OCI-LY1 (cell line): Measurements from ENCODE around the gene ESR2.
A peak's percentile ranks its signal among the peaks of the same experiment; 100 is the strongest.

ENCODE experiments used
- H2AFZ ChIP-seq: fragments of 200-600 bp; sonication (generic), shearing (Covaris generic); 2 replicates; pipeline ENCODE4 v1.6.0; 2014; ENCODE audit warnings: antibody characterized with exemption, mild to moderate bottlenecking, low read length
- H3F3A ChIP-seq: fragments of 200-600 bp; sonication (generic), shearing (Covaris generic); 2 replicates; pipeline ENCODE4 v1.6.0; 2014; ENCODE audit warnings: mild to moderate bottlenecking, antibody characterized with exemption, low read length, moderate library complexity; ENCODE audit not compliant: insufficient read depth
- H3K27ac ChIP-seq: fragments of 200-600 bp; sonication (generic); 2 replicates; pipeline ENCODE4 v1.5.1; 2014; ENCODE audit warnings: low read length, mixed run types, mild to moderate bottlenecking, low read depth; ENCODE audit not compliant: poor library complexity, severe bottlenecking
- H3K27me3 ChIP-seq: fragments of 200-600 bp; sonication (generic); 2 replicates; pipeline ENCODE4 v1.6.0; 2014; ENCODE audit warnings: antibody characterized with exemption, mild to moderate bottlenecking, low read length, moderate library complexity; ENCODE audit not compliant: insufficient read depth
- H3K36me3 ChIP-seq: fragments of 200-600 bp; sonication (generic); 2 replicates; pipeline ENCODE4 v1.6.1; 2014; ENCODE audit warnings: mild to moderate bottlenecking, antibody characterized with exemption, low read length, moderate library complexity, mixed read lengths; ENCODE audit not compliant: insufficient read depth
- H3K4me1 ChIP-seq: fragments of 200-600 bp; sonication (generic); 2 replicates; pipeline ENCODE4 v1.5.1; 2014; ENCODE audit warnings: mild to moderate bottlenecking, low read length, moderate library complexity; ENCODE audit not compliant: insufficient read depth, severe bottlenecking
- H3K4me2 ChIP-seq: fragments of 200-600 bp; sonication (generic), shearing (Covaris generic); 2 replicates; pipeline ENCODE4 v1.6.1; 2014; ENCODE audit warnings: low read length
- H3K4me3 ChIP-seq: fragments of 200-600 bp; sonication (generic); 2 replicates; pipeline ENCODE4 v1.5.1; 2014; ENCODE audit warnings: low read length, low read depth, mild to moderate bottlenecking, mixed read lengths; ENCODE audit not compliant: poor library complexity, severe bottlenecking
- H3K79me2 ChIP-seq: fragments of 200-600 bp; shearing (Covaris generic); 2 replicates; pipeline ENCODE4 v1.6.1; 2016; ENCODE audit warnings: mixed run types, low read length, mixed read lengths; ENCODE audit not compliant: insufficient read depth
- H3K9ac ChIP-seq: fragments of 200-600 bp; sonication (generic), shearing (Covaris generic); 2 replicates; pipeline ENCODE4 v1.6.1; 2014; ENCODE audit warnings: mild to moderate bottlenecking, low read length, mixed read lengths
- H3K9me2 ChIP-seq: fragments of 200-600 bp; sonication (generic), shearing (Covaris generic); 2 replicates; pipeline ENCODE4 v1.6.1; 2014; ENCODE audit warnings: low read depth, mild to moderate bottlenecking, low read length, mixed read lengths
- H3K9me3 ChIP-seq: fragments of 200-600 bp; shearing (Covaris generic); 2 replicates; pipeline ENCODE4 v1.6.1; 2014; ENCODE audit warnings: low read length, mixed read lengths
- H4K20me1 ChIP-seq: fragments of 200-600 bp; sonication (generic), shearing (Covaris generic); 2 replicates; pipeline ENCODE4 v1.6.0; 2016; ENCODE audit warnings: mild to moderate bottlenecking, low read length; ENCODE audit not compliant: insufficient read depth
- CTCF ChIP-seq: fragments of 200-600 bp; sonication (generic), shearing (Covaris generic); IDR thresholded peaks from 2 replicates; pipeline ENCODE4 v1.5.1; 2017; ENCODE audit warnings: mild to moderate bottlenecking, antibody characterized with exemption, low read length, moderate library complexity, mixed read lengths
- EZH2 ChIP-seq: fragments of 200-600 bp; sonication (generic), shearing (Covaris generic); IDR thresholded peaks from 2 replicates; pipeline ENCODE4 v1.8.0; 2017; ENCODE audit warnings: borderline replicate concordance, mixed run types, mild to moderate bottlenecking, antibody characterized with exemption, low read length, moderate library complexity, mixed read lengths

ESR2 gene

GRCh38 chr14:64110802-64111201 lies 183.4 kb downstream of the ESR2 start:
- Histone ChIP-seq H3K9ac (no peak overlapping the region), H3K27ac (peak overlapping the region; percentile 35), H3K27me3 (no peaks in the 10 kb centered on the region), H3K4me2 (no peak overlapping the region), H3K79me2 (no peaks in the 10 kb centered on the region), H3K4me1 (peaks cover 39% of the 10 kb centered on the region), H2AFZ (no peak overlapping the region), H4K20me1 (no peaks in the 10 kb centered on the region), H3K9me2 (no peaks in the 10 kb centered on the region), H3F3A (no peaks in the 10 kb centered on the region), H3K36me3 (peaks cover 34% of the 10 kb centered on the region; the same call in 1 of the 2 replicates), H3K9me3 (no peaks in the 10 kb centered on the region), H3K4me3 (no peak overlapping the region)
- TF ChIP-seq EZH2 (no peak), CTCF (no peak)

GRCh38 chr14:64109819-64110554 lies 184.2 kb downstream of the ESR2 start:
- Histone ChIP-seq H3K4me3 (no peak overlapping the region), H3K36me3 (peaks cover 37% of the 10 kb centered on the region), H3K79me2 (no peaks in the 10 kb centered on the region), H3F3A (no peaks in the 10 kb centered on the region), H3K4me2 (no peak overlapping the region), H3K9me2 (no peaks in the 10 kb centered on the region), H3K4me1 (peaks cover 33% of the 10 kb centered on the region), H3K27me3 (no peaks in the 10 kb centered on the region), H3K9me3 (no peaks in the 10 kb centered on the region), H3K9ac (no peak overlapping the region), H4K20me1 (no peaks in the 10 kb centered on the region), H2AFZ (no peak overlapping the region), H3K27ac (no peak overlapping the region)
- TF ChIP-seq EZH2 (no peak), CTCF (no peak)

GRCh38 chr14:64107438-64107837 lies 186.7 kb downstream of the ESR2 start:
- no peaks in the 10 kb centered on the region for H4K20me1 ChIP-seq
- H3K4me3 ChIP-seq: no peak overlapping the region
- H3K36me3 ChIP-seq: peaks cover 53% of the 10 kb centered on the region
- no peaks in the 10 kb centered on the region for H3F3A ChIP-seq
- H3K4me2 ChIP-seq: no peak overlapping the region
- no peak overlapping the region for H3K9ac ChIP-seq
- TF ChIP-seq EZH2 (no peak), CTCF (no peak)
- no peaks in the 10 kb centered on the region for H3K9me3 ChIP-seq
- no peaks in the 10 kb centered on the region for H3K9me2 ChIP-seq
- H2AFZ ChIP-seq: no peak overlapping the region
- no peaks in the 10 kb centered on the region for H3K27me3 ChIP-seq
- peaks cover 7% of the 10 kb centered on the region for H3K4me1 ChIP-seq
- no peaks in the 10 kb centered on the region for H3K79me2 ChIP-seq
- H3K27ac ChIP-seq: no peak overlapping the region
